NT2/D1 (cell line): Measurements from ENCODE around the gene EXOSC1.

Source experiments
- SUZ12 ChIP-seq: IDR thresholded peaks from 2 replicates; pipeline ENCODE4 v1.6.1; 2011; ENCODE audit not compliant: insufficient read length, insufficient read depth; ENCODE audit errors: extremely low read depth
- YY1 ChIP-seq: IDR thresholded peaks from 2 replicates; pipeline ENCODE4 v1.6.1; 2011; ENCODE audit not compliant: insufficient read length, insufficient read depth

- TF ChIP-seq SUZ12 (no peak), YY1 (no peak)
Observed at GRCh38 chr10:97494863-97495506, 49.2 kb upstream of the EXOSC1 start.
